NCI-H2029 (cell line): Measurements from ENCODE around the gene MUC15.
"Not testable (repeated sequence)": the region's sequence is repeated elsewhere in the genome, so short reads cannot be mapped to it uniquely, and the experiment has no call there.

ENCODE experiments used
- DNase-seq: peaks from one replicate; lab custom pipeline; 2025; lab: John Stamatoyannopoulos, UW

Gene MUC15

GRCh38 chr11:26571861-26572654, at the start of gene MUC15:
TSS of gene MUC15 (minus strand) at chr11:26572263. CDS start at chr11:26567094, 5,169 bp downstream.
- DNase-seq: no peak

- DNase-seq: no peak
Measured at GRCh38 chr11:26621132-26621531, 49.1 kb upstream of the MUC15 start.

- DNase-seq: no peak
Measured at GRCh38 chr11:26620282-26621045, 48.4 kb upstream of the MUC15 start.

GRCh38 chr11:26618441-26618840, 46.4 kb upstream of the MUC15 start:
- no peak for DNase-seq

- DNase-seq: no peak
Measured at GRCh38 chr11:26613759-26614158, 41.7 kb upstream of the MUC15 start.

- DNase-seq: no peak
Measured at GRCh38 chr11:26608507-26609146, 36.6 kb upstream of the MUC15 start.

GRCh38 chr11:26607725-26608506, 35.9 kb upstream of the MUC15 start:
- DNase-seq: no peak

GRCh38 chr11:26599876-26600434, 27.9 kb upstream of the MUC15 start:
- no peak for DNase-seq

- DNase-seq: peak; percentile 2
Measured at GRCh38 chr11:26599425-26599824, 27.4 kb upstream of the MUC15 start.

GRCh38 chr11:26597899-26598298, 25.8 kb upstream of the MUC15 start:
- DNase-seq: no peak

GRCh38 chr11:26597049-26597689, 25.1 kb upstream of the MUC15 start:
- not testable (repeated sequence) for DNase-seq

GRCh38 chr11:26595207-26595865, 23.3 kb upstream of the MUC15 start:
- DNase-seq: not testable (repeated sequence)

- no peak for DNase-seq
Measured at GRCh38 chr11:26593691-26594090, 21.6 kb upstream of the MUC15 start.

GRCh38 chr11:26587073-26587472, 15.0 kb upstream of the MUC15 start:
- DNase-seq: no peak

- no peak for DNase-seq
Measured at GRCh38 chr11:26584818-26585217, 12.8 kb upstream of the MUC15 start.

GRCh38 chr11:26583550-26583949, 11.5 kb upstream of the MUC15 start:
- DNase-seq: peak; percentile 33

GRCh38 chr11:26580929-26581328, 8.9 kb upstream of the MUC15 start:
- no peak for DNase-seq

- DNase-seq: no peak
Measured at GRCh38 chr11:26579683-26580082, 7.6 kb upstream of the MUC15 start.

GRCh38 chr11:26578998-26579661, 7.1 kb upstream of the MUC15 start:
- no peak for DNase-seq

- DNase-seq: no peak
Measured at GRCh38 chr11:26575946-26576345, 3.9 kb upstream of the MUC15 start.
